Measurements from ENCODE around the gene MTRFR. TPM values are rescaled to one million over a fixed set of nuclear protein-coding genes. Genes with fewer than 3 reads are reported as not detected.

The MTRFR gene
- total RNA-seq, 6 donors from 2014 or later = 9.4 to 27.4 (median 13.6) TPM

- no peak overlapping the region for H3K27ac ChIP-seq
- no peak for ATAC-seq (ENCODE audit: low FRiP score in 2 of 2)
- DNase-seq = no peak
- WGBS, 2 donors = 93 to 95% methylated on average over 4 of the region's 4 CpGs
- no peaks in the 10 kb centered on the region for H3K27me3 ChIP-seq
- no peak overlapping the region for H3K4me3 ChIP-seq
- peaks cover 0 to 89% (median 69%) of the 10 kb centered on the region in 4 donors for H3K36me3 ChIP-seq
- H3K4me1 ChIP-seq = peaks cover 0 to 4% (median 0%) of the 10 kb centered on the region in 4 donors
- H3K9me3 ChIP-seq = no peaks in the 10 kb centered on the region
- TF ChIP-seq CTCF (IDR thresholded peaks at IDR 0.05) = no peak
- no peak for TF ChIP-seq EP300 (IDR thresholded peaks at IDR 0.05)
- TF ChIP-seq POLR2A (IDR thresholded peaks at IDR 0.05) = no peak
These were observed 28.0 kb downstream of the MTRFR start for GRCh38 chr12:123261196-123261595.

GRCh38 chr12:123263196-123263817, 30.1 kb downstream of the MTRFR start:
- H3K27ac ChIP-seq = no peak overlapping the region
- TF ChIP-seq POLR2AphosphoS5 (IDR thresholded peaks at IDR 0.05) (no peak), POLR2A (IDR thresholded peaks at IDR 0.05) (no peak), CTCF (IDR thresholded peaks at IDR 0.05) (no peak), EP300 (IDR thresholded peaks at IDR 0.05) (no peak)
- DNase-seq (no peak), ATAC-seq (ENCODE audit: low FRiP score in 2 of 2) (no peak)
- no peaks in the 10 kb centered on the region for H3K9me3 ChIP-seq
- H3K4me1 ChIP-seq = peaks cover 4 to 7% (median 7%) of the 10 kb centered on the region in 4 donors
- WGBS, 2 donors = 85 to 89% methylated on average over 8 of the region's 8 CpGs
- no peaks in the 10 kb centered on the region for H3K27me3 ChIP-seq
- H3K4me3 ChIP-seq = no peak overlapping the region
- peaks cover 0 to 76% (median 56%) of the 10 kb centered on the region in 4 donors for H3K36me3 ChIP-seq

GRCh38 chr12:123264642-123265041, 31.4 kb downstream of the MTRFR start:
- no peaks in the 10 kb centered on the region for H3K27me3 ChIP-seq
- TF ChIP-seq EP300 (IDR thresholded peaks at IDR 0.05) (no peak), CTCF (IDR thresholded peaks at IDR 0.05) (no peak)
- no peak overlapping the region for H3K27ac ChIP-seq
- H3K4me1 ChIP-seq = peaks cover 17 to 21% (median 20%) of the 10 kb centered on the region in 4 donors
- no peak for DNase-seq
- H3K36me3 ChIP-seq = peaks cover 0 to 65% (median 49%) of the 10 kb centered on the region in 4 donors
- 56 to 59% methylated on average over 4 to 7 of the region's 7 CpGs for WGBS, 2 donors
- H3K9me3 ChIP-seq = no peaks in the 10 kb centered on the region
- H3K4me3 ChIP-seq = no peak overlapping the region
- ATAC-seq (ENCODE audit: low FRiP score in 2 of 2) = no peak

- DNase-seq (peak in 1 of 2 donors; percentile 82), ATAC-seq (ENCODE audit: low FRiP score in 2 of 2) (no peak)
- 92 to 94% methylated on average over 24 to 35 of the region's 35 CpGs for WGBS, 2 donors
- Histone ChIP-seq H3K4me3 (no peak overlapping the region), H3K9me3 (no peaks in the 10 kb centered on the region), H3K27ac (no peak overlapping the region), H3K27me3 (no peaks in the 10 kb centered on the region), H3K4me1 (peaks cover 25 to 32% (median 29%) of the 10 kb centered on the region in 4 donors), H3K36me3 (peaks cover 0 to 55% (median 37%) of the 10 kb centered on the region in 4 donors)
- no peak for TF ChIP-seq CTCF (IDR thresholded peaks at IDR 0.05)
- TF ChIP-seq POLR2A (IDR thresholded peaks at IDR 0.05) = no peak
- TF ChIP-seq POLR2AphosphoS5 (IDR thresholded peaks at IDR 0.05) = no peak
- no peak for TF ChIP-seq EP300 (IDR thresholded peaks at IDR 0.05)
These were observed 32.8 kb downstream of the MTRFR start for GRCh38 chr12:123265851-123266678.

Data from upper lobe of left lung (tissue), 6 donors.